Lower lobe of right lung (tissue), 2 donors: ENCODE data around the gene TACC3. TPM values are rescaled to one million over a fixed set of nuclear protein-coding genes. Genes with fewer than 3 reads are reported as not detected.

Source experiments
- ATAC-seq, 2 donors: fragments of 200-7000 bp; cut with Tn5 transposase; one replicate each; pipeline ENCODE4 v1.9.1; 2020 to 2022; ENCODE audit warnings: mild to moderate bottlenecking in 2 of 2, moderate library complexity in 2 of 2
- DNase-seq: peaks from one replicate; pipeline ENCODE4 v3.0.0-alpha.2; 2020
- H3K27ac ChIP-seq: fragments of 200-600 bp; one replicate; pipeline ENCODE4 v1.8.0; 2022
- H3K27me3 ChIP-seq: fragments of 200-600 bp; one replicate; pipeline ENCODE4 v1.8.0; 2022; ENCODE audit warnings: low read depth
- H3K36me3 ChIP-seq: fragments of 200-600 bp; one replicate; pipeline ENCODE4 v1.8.0; 2022; ENCODE audit warnings: mild to moderate bottlenecking
- H3K4me1 ChIP-seq: fragments of 200-600 bp; one replicate; pipeline ENCODE4 v1.8.0; 2022
- H3K4me3 ChIP-seq: fragments of 200-600 bp; one replicate; pipeline ENCODE4 v1.8.0; 2022; ENCODE audit warnings: mild to moderate bottlenecking
- H3K9me3 ChIP-seq: fragments of 200-600 bp; one replicate; pipeline ENCODE4 v1.8.0; 2022
- CTCF ChIP-seq: fragments of 200-600 bp; IDR thresholded peaks from one replicate; pipeline ENCODE4 v1.8.0; 2022; ENCODE audit warnings: antibody characterized with exemption, mild to moderate bottlenecking
- intact Hi-C: fragments of 100-400 bp; cut with DNase I; formaldehyde crosslinking; loops from one replicate; pipeline ENCODE4 v1.11.0; 2022
- total RNA-seq: library from RNA; stranded (reverse); fragmentation: NEBNext Ultra II Directional; extraction: Animal tissue kit (Norgen Biotek cat#: 25700); gene quantifications from one replicate; pipeline ENCODE4 v1.2.1, GENCODE V29; 2021
- donor health status: DM: no; HTN: yes; CAD: no; lungs with severe emphysema.

Gene TACC3
- total RNA-seq, 1 donor from 2014 or later, result 19.3 TPM

DNA sequence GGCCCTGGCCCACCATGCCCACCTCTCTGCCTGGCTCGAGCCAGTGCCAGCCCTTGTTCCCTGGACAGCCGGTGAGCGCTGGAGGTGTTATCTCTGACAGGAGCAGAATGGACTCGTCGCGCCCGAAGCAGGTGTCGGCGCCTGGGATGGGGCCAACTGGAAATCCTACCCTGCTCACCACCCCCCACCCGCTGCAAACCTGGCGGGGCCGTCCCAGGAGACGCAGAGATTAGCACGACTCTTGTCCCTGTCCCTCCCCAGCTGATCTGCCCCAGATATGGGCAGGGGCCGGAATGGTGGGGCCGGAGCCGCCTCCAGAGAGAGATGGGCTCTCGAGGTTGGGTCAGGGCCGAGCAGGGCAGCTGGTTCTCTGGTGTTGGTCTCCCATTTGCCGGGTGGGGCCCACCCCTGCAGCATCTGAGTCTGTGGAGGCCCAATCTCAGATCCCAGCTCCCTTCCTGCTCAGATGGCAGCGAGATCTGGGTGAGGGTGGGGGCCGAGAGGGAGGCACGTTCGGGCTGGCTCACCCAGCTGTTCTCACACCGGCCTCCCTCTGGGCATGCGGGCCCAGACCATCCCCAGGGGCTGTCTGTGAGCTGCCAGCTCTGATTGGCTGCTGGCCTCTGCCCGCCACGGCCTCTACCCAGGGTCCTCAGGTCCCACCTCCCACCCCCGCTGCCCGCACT lies 51.7 kb downstream of the TACC3 start:
- no peak for DNase-seq
- intact Hi-C loops, result no loop called here
- Histone ChIP-seq H3K4me1 (peaks cover 32% of the 10 kb centered on the region), H3K36me3 (no peaks in the 10 kb centered on the region), H3K9me3 (no peaks in the 10 kb centered on the region), H3K4me3 (no peak overlapping the region), H3K27me3 (peaks cover 18% of the 10 kb centered on the region), H3K27ac (no peak overlapping the region)
- ATAC-seq, result no peak
- no peak for TF ChIP-seq CTCF

DNA sequence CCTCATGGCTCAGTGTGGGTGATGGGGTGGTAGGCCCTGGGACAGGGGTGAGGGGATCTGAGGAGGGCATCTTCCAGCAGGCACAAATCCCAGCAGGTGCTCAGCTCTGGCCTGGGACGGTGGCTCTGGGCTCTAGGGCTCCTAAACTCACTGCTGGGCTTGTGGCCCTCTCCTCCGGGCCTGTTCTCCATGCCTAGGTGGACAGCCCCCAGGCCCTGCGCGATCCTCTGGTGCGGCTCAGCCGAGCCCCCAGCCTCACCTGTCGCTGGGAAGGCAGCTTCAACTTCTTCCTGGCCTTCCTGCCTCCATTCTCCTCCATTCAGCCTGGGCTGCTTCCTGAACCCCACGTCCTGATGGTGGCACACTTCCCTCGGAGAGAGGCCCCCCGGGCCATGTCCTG lies 52.4 kb downstream of the TACC3 start:
- intact Hi-C loops, result no loop called here
- no peak for TF ChIP-seq CTCF
- Histone ChIP-seq H3K4me3 (no peak overlapping the region), H3K27ac (no peak overlapping the region), H3K36me3 (no peaks in the 10 kb centered on the region), H3K9me3 (no peaks in the 10 kb centered on the region), H3K4me1 (peaks cover 32% of the 10 kb centered on the region), H3K27me3 (peaks cover 18% of the 10 kb centered on the region)
- no peak for ATAC-seq
- no peak for DNase-seq

DNA sequence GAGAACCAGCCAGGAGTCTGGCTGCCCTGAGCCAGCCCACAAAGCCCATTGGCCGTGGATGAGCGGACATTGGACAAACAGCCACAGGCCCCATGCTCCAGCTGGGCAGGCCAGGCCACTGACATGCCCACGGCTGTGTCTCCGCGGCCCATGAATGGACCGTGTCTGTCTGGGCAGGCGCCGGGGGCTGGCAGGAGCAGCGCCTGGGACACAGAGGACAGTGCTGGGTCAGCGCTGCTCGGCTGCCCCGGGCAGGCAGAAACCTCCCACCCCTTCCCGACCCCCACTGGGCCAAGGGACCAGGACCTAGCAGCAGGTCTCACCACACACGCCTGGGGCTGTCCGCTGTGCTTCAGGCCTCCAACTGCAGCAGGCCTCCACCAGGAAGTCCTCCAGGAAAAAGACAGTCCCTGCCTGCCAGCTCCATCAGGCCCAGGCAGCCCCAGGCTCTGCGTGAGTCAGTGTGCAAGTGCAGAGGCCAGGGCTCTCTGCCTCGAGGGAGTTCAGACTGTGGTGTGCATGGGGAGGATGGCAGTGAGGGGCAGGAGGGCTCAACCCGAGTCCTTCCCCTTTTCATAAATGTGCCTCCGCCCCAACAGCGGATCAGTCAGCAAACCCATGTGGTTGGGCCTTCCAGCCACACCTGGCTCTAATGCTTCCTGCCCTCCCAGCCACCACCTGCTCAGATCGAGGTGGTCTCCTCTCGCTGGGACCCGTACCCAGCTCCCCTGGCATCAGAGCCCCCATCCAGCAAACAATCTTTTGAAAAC lies 54.6 kb downstream of the TACC3 start:
- Histone ChIP-seq H3K9me3 (no peaks in the 10 kb centered on the region), H3K27ac (no peak overlapping the region), H3K36me3 (no peaks in the 10 kb centered on the region), H3K27me3 (peaks cover 7% of the 10 kb centered on the region), H3K4me3 (no peak overlapping the region), H3K4me1 (peaks cover 14% of the 10 kb centered on the region)
- no peak for TF ChIP-seq CTCF
- ATAC-seq (no peak), DNase-seq (no peak)
- intact Hi-C loops, result no loop called here

- intact Hi-C loops, result no loop called here
- ATAC-seq (no peak), DNase-seq (no peak)
- no peak for TF ChIP-seq CTCF
- Histone ChIP-seq H3K4me1 (peaks cover 10% of the 10 kb centered on the region), H3K36me3 (no peaks in the 10 kb centered on the region), H3K4me3 (no peak overlapping the region), H3K27ac (no peak overlapping the region), H3K27me3 (peaks cover 3% of the 10 kb centered on the region), H3K9me3 (no peaks in the 10 kb centered on the region)
Observed at GRCh38 chr4:1776521-1777161, 55.3 kb downstream of the TACC3 start.

- Histone ChIP-seq H3K36me3 (no peaks in the 10 kb centered on the region), H3K9me3 (no peaks in the 10 kb centered on the region), H3K27ac (no peak overlapping the region), H3K4me3 (no peak overlapping the region), H3K27me3 (no peaks in the 10 kb centered on the region), H3K4me1 (peaks cover 10% of the 10 kb centered on the region)
- ATAC-seq (peak; percentile 35 to 46), DNase-seq (no peak)
- intact Hi-C loops, result no loop called here
- peak; percentile 20 for TF ChIP-seq CTCF
Observed at GRCh38 chr4:1777822-1778641, 56.7 kb downstream of the TACC3 start.
